ENCODE results near the gene NDUFA5.

DNA sequence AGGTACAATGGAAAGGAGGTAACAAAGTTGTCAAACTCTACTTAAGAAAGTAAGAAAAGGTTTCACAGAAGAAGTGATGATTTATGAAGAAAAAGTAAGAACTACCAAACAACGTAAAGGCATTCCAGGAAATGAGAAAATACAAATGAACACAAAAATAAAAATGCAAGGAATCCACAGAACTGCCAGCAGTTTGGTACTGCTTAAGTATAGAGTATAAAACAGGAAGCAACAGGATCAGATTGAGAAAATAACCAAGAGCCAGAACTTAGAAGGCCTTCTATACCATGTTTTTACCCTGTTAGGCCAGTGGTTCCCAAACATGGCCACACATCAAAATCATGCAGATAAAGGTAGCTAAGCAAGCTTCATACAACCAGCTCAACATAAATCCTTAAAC, 9.2 kb downstream of the NDUFA5 start:
- TF ChIP-seq POLR2AphosphoS5 (IDR thresholded peaks at IDR 0.05; ENCODE audit: borderline replicate concordance, low read depth, low read length) (no peak), EZH2 (IDR thresholded peaks at IDR 0.05) (no peak), FOXP2 (optimal IDR thresholded peaks at IDR 0.05; ENCODE audit: control extremely low read depth, extremely low read length, insufficient read depth) (no peak)
